ENCODE measurements around the gene NF1. TPM values are rescaled to one million over a fixed set of nuclear protein-coding genes. Genes with fewer than 3 reads are reported as not detected.

Gene NF1
- total RNA-seq, 1 donor from 2014 or later, result 53.7 TPM

- H3K27ac Mint-ChIP-seq (ENCODE audit: unreplicated experiment), result no peak overlapping the region
- Histone ChIP-seq H3K4me3 (ENCODE audit: insufficient read depth, low read depth, low read length) (no peak overlapping the region), H3K4me2 (ENCODE audit: low read length) (peak overlapping the region; percentile 80)
Observed at GRCh38 chr17:31390748-31391495, 296.1 kb downstream of the NF1 start.

GRCh38 chr17:31391496-31391949, 296.7 kb downstream of the NF1 start, which contains the start of gene RAB11FIP4:
Gene RAB11FIP4, plus strand, starts transcription at chr17:31391675. Its CDS starts 178 bp downstream, at chr17:31391853.
- Histone ChIP-seq H3K9me3 (ENCODE audit: insufficient read depth, low read depth, low read length) (no peaks in the 10 kb centered on the region), H3K27me3 (ENCODE audit: insufficient read depth, low read length) (peaks cover 14% of the 10 kb centered on the region), H3K79me2 (ENCODE audit: insufficient read depth, low read length) (no peaks in the 10 kb centered on the region), H3K9ac (ENCODE audit: low read length) (no peak within 1 kb of the TSS), H3K4me3 (ENCODE audit: insufficient read depth, low read depth, low read length) (no peak within 1 kb of the TSS), H3K27ac (ENCODE audit: low read depth, low read length) (no peak within 1 kb of the TSS), H3K36me3 (ENCODE audit: insufficient read depth, low read length) (no peaks in the 10 kb centered on the region), H3K4me1 (ENCODE audit: insufficient read depth, low read length) (no peaks in the 10 kb centered on the region), H3K4me2 (ENCODE audit: low read length) (peak within 1 kb of the TSS; percentile 80), H4K20me1 (ENCODE audit: insufficient read depth, low read length) (peaks cover 5% of the 10 kb centered on the region), H2AFZ (ENCODE audit: low read depth, low read length) (peak within 1 kb of the TSS; percentile 66)
- no peaks in the 10 kb centered on the region for H3K4me1 Mint-ChIP-seq (ENCODE audit: low read depth, unreplicated experiment)
- peaks cover 37% of the 10 kb centered on the region for H3K27me3 Mint-ChIP-seq (ENCODE audit: low read depth, unreplicated experiment)
- DNase-seq (ENCODE audit: low read depth) (no peak), FAIRE-seq (no peak)
- peak within 1 kb of the TSS; percentile 19 for H3K27ac Mint-ChIP-seq (ENCODE audit: unreplicated experiment)
- peak within 1 kb of the TSS; percentile 71 for H3K4me3 Mint-ChIP-seq (ENCODE audit: unreplicated experiment)
- TF ChIP-seq CTCF (IDR thresholded peaks at IDR 0.05; ENCODE audit: insufficient read depth, low read depth, low read length) (no peak), EZH2 (IDR thresholded peaks at IDR 0.05; ENCODE audit: insufficient read depth, low read length) (no peak)
- H3K36me3 Mint-ChIP-seq (ENCODE audit: low read depth, unreplicated experiment), result no peaks in the 10 kb centered on the region
- H3K9me3 Mint-ChIP-seq (ENCODE audit: unreplicated experiment), result no peaks in the 10 kb centered on the region

More at GRCh38 chr17:31390748-31391495, 296.1 kb downstream of the NF1 start:
- no peak overlapping the region for H3K27ac ChIP-seq (ENCODE audit: low read depth, low read length)
- H4K20me1 ChIP-seq (ENCODE audit: insufficient read depth, low read length), result peaks cover 5% of the 10 kb centered on the region
- Mint-ChIP-seq H3K4me1 (ENCODE audit: low read depth, unreplicated experiment) (no peaks in the 10 kb centered on the region), H3K4me3 (ENCODE audit: unreplicated experiment) (peak overlapping the region; percentile 71), H3K9me3 (ENCODE audit: unreplicated experiment) (no peaks in the 10 kb centered on the region), H3K36me3 (ENCODE audit: low read depth, unreplicated experiment) (no peaks in the 10 kb centered on the region), H3K27me3 (ENCODE audit: low read depth, unreplicated experiment) (peaks cover 36% of the 10 kb centered on the region)
- H2AFZ ChIP-seq (ENCODE audit: low read depth, low read length), result peak overlapping the region; percentile 66
- no peaks in the 10 kb centered on the region for H3K4me1 ChIP-seq (ENCODE audit: insufficient read depth, low read length)
- DNase-seq (ENCODE audit: low read depth), result no peak
- H3K9me3 ChIP-seq (ENCODE audit: insufficient read depth, low read depth, low read length), result no peaks in the 10 kb centered on the region
- FAIRE-seq, result no peak
- peaks cover 14% of the 10 kb centered on the region for H3K27me3 ChIP-seq (ENCODE audit: insufficient read depth, low read length)
- TF ChIP-seq EZH2 (IDR thresholded peaks at IDR 0.05; ENCODE audit: insufficient read depth, low read length) (peak; percentile 79), CTCF (IDR thresholded peaks at IDR 0.05; ENCODE audit: insufficient read depth, low read depth, low read length) (no peak)
- H3K36me3 ChIP-seq (ENCODE audit: insufficient read depth, low read length), result no peaks in the 10 kb centered on the region
- no peak overlapping the region for H3K9ac ChIP-seq (ENCODE audit: low read length)
- no peaks in the 10 kb centered on the region for H3K79me2 ChIP-seq (ENCODE audit: insufficient read depth, low read length)

Data from astrocyte (in vitro differentiated cells and primary cell).